ENCODE data around the gene LRRC71.

- TF ChIP-seq, protein P1, sequence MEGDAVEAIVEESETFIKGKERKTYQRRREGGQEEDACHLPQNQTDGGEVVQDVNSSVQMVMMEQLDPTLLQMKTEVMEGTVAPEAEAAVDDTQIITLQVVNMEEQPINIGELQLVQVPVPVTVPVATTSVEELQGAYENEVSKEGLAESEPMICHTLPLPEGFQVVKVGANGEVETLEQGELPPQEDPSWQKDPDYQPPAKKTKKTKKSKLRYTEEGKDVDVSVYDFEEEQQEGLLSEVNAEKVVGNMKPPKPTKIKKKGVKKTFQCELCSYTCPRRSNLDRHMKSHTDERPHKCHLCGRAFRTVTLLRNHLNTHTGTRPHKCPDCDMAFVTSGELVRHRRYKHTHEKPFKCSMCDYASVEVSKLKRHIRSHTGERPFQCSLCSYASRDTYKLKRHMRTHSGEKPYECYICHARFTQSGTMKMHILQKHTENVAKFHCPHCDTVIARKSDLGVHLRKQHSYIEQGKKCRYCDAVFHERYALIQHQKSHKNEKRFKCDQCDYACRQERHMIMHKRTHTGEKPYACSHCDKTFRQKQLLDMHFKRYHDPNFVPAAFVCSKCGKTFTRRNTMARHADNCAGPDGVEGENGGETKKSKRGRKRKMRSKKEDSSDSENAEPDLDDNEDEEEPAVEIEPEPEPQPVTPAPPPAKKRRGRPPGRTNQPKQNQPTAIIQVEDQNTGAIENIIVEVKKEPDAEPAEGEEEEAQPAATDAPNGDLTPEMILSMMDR (IDR thresholded peaks at IDR 0.05; ENCODE audit: low read depth, low read length) = no peak
- TF ChIP-seq, protein P2, sequence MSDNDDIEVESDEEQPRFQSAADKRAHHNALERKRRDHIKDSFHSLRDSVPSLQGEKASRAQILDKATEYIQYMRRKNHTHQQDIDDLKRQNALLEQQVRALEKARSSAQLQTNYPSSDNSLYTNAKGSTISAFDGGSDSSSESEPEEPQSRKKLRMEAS (IDR thresholded peaks at IDR 0.05; ENCODE audit: low read depth, low read length) = no peak
- no peak for TF ChIP-seq POLR2A (IDR thresholded peaks at IDR 0.05; ENCODE audit: extremely low read depth, insufficient read length)
These were observed 659 bp downstream of the LRRC71 start for GRCh38 chr1:156921053-156921529.
